PC-9 (cell line): ENCODE data around the gene CDHR2. TPM values are rescaled to one million over a fixed set of nuclear protein-coding genes. Genes with fewer than 3 reads are reported as not detected.

Experiments used
- BruUV-seq: library from RNA; stranded (reverse); fragments of 400-500 nt; replicated peaks from 2 replicates; lab custom pipeline; 2021; lab: Mats Ljungman, UMichigan
- CTCF ChIA-PET: fragments of 300-600 bp; sonication (Branson Sonifier 250); formaldehyde crosslinking; loops from one replicate; lab custom pipeline; 2022; ENCODE audit warnings: antibody characterized with exemption; lab: Charles Lee
- POLR2A ChIA-PET: fragments of 300-600 bp; sonication (Branson Sonifier 250); formaldehyde crosslinking; loops from one replicate; lab custom pipeline; 2022; ENCODE audit warnings: antibody characterized with exemption; ENCODE audit not compliant: unreplicated experiment; lab: Charles Lee
- DNase-seq, 2 experiments: peaks; one replicate each; pipeline versions ENCODE4 v3.0.0 to v3.0.0-alpha.2; 2015 to 2022; ENCODE audit warnings: mixed read lengths in 1 of 2
- H2AFZ ChIP-seq: fragments of 200-600 bp; sonication (generic); 2 replicates; pipeline ENCODE4 v1.8.1; 2017; ENCODE audit warnings: antibody characterized with exemption
- H3F3A ChIP-seq: fragments of 200-600 bp; sonication (generic); 2 replicates; pipeline ENCODE4 v1.8.1; 2017; ENCODE audit warnings: antibody characterized with exemption, mild to moderate bottlenecking, low read depth; ENCODE audit not compliant: insufficient read depth
- H3K27ac ChIP-seq: fragments of 200-600 bp; sonication (generic); 2 replicates; pipeline ENCODE4 v1.6.1; 2016; ENCODE audit warnings: mixed run types
- H3K27me3 ChIP-seq: fragments of 200-600 bp; sonication (generic); 2 replicates; pipeline ENCODE4 v1.6.1; 2016; ENCODE audit warnings: low read depth, mixed run types; ENCODE audit not compliant: insufficient read depth
- H3K36me3 ChIP-seq: fragments of 200-600 bp; sonication (generic); 2 replicates; pipeline ENCODE4 v1.6.1; 2016; ENCODE audit warnings: low read depth, mixed run types
- H3K4me1 ChIP-seq: fragments of 200-600 bp; sonication (generic); replicated peaks from 2 replicates; pipeline ENCODE4 v1.6.1; 2016; ENCODE audit warnings: mixed run types; ENCODE audit not compliant: insufficient read depth
- H3K4me2 ChIP-seq: fragments of 200-600 bp; sonication (generic); 2 replicates; pipeline ENCODE4 v1.6.1; 2017; ENCODE audit warnings: mixed run types
- H3K4me3 ChIP-seq: fragments of 200-600 bp; sonication (generic); 2 replicates; pipeline ENCODE4 v1.6.1; 2016; ENCODE audit warnings: mixed run types
- H3K79me2 ChIP-seq: fragments of 200-600 bp; sonication (generic); 2 replicates; pipeline ENCODE4 v1.6.1; 2017; ENCODE audit warnings: low read depth, mixed run types
- H3K9me2 ChIP-seq: fragments of 200-600 bp; sonication (generic); 2 replicates; pipeline ENCODE4 v1.8.1; 2017; ENCODE audit warnings: mild to moderate bottlenecking; ENCODE audit not compliant: insufficient read depth
- H3K9me3 ChIP-seq: fragments of 200-600 bp; sonication (generic); 2 replicates; pipeline ENCODE4 v1.8.1; 2016; ENCODE audit warnings: low read depth; ENCODE audit not compliant: insufficient read depth
- H4K20me1 ChIP-seq: fragments of 200-600 bp; sonication (generic); 2 replicates; pipeline ENCODE4 v1.8.1; 2017; ENCODE audit not compliant: insufficient read depth
- CTCF ChIP-seq: fragments of 200-600 bp; sonication (generic); conservative IDR thresholded peaks from 2 replicates; pipeline ENCODE4 v1.6.1; 2017; ENCODE audit warnings: mixed run types, antibody characterized with exemption, mild to moderate bottlenecking, moderate library complexity
- EZH2 ChIP-seq: fragments of 200-600 bp; sonication (generic); IDR thresholded peaks from 2 replicates; pipeline ENCODE4 v1.8.0; 2017; ENCODE audit warnings: antibody characterized with exemption, low read depth
- intact Hi-C: fragments of 100-400 bp; cut with micrococcal nuclease; formaldehyde crosslinking; loops from one replicate; pipeline ENCODE4 v1.10.0; 2022; ENCODE audit not compliant: unreplicated experiment
- total RNA-seq: library from RNA; stranded (reverse); gene quantifications from 2 replicates; pipeline ENCODE4 v1.2.3, GENCODE V29; 2021

The CDHR2 gene
- total RNA-seq, 1 experiment from 2014 or later: not detected

DNA sequence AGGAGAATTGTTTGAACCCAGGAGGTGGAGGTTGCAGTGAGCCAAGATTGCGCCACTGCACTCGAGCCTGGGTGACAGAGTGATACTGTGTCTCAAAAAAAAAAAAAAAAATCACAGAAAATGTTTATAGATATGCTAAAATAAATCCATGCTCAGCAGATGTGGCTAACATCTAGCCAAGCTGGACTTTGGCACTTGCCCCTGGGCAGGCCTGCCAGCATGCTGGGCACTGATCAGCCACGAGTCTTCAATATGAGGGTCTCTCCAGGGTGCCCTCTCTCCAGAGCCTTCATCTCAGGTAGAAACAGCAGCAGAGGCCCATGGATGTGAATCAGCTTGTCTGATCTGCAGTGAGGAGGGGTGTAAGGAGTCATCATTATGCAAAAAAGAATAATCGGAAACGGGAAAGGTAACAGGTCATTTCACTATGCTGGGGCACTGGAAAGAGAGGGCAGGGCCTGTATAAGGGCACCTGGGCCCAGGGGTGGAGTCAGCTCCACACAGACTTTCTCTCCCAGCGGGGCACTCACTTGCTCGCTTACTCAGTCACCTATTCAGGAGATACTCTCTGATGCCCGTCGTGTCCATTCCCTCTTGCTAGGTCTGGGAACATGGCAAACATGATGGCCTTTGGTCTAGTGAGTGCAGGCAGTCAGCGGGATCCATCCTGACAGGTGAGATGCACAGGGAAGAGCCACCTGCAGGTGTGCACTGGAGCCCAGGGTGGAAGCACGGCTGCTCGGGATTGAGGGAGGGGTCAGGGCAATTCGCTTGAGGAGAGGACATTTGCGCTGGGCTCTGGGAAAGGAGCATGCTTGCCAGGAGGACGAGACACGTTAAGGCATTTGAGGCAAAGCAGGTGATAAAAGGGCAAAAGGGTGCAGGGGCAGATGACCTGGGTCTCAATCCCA, 29.1 kb upstream of the CDHR2 start:
- no peaks in the 10 kb centered on the region; the same call in 1 of the 2 replicates for H3F3A ChIP-seq
- no peak overlapping the region for H2AFZ ChIP-seq
- no peaks in the 10 kb centered on the region for H3K9me2 ChIP-seq
- ChIA-PET CTCF (no interaction called here), POLR2A (no interaction called here)
- no peak overlapping the region for H3K27ac ChIP-seq
- no peak for DNase-seq
- H3K36me3 ChIP-seq: no peaks in the 10 kb centered on the region
- no peaks in the 10 kb centered on the region for H3K79me2 ChIP-seq
- BruUV-seq: no TSS peak
- no peak overlapping the region for H3K4me2 ChIP-seq
- intact Hi-C loops: no loop called here
- no peak for TF ChIP-seq CTCF
- TF ChIP-seq EZH2: no peak
- H3K4me3 ChIP-seq: no peak overlapping the region
- peaks cover 8% of the 10 kb centered on the region for H3K4me1 ChIP-seq
- no peaks in the 10 kb centered on the region for H4K20me1 ChIP-seq
- H3K27me3 ChIP-seq: no peaks in the 10 kb centered on the region
- H3K9me3 ChIP-seq: no peaks in the 10 kb centered on the region

GRCh38 chr5:176521286-176521685, 27.9 kb upstream of the CDHR2 start:
- Histone ChIP-seq H3K36me3 (no peaks in the 10 kb centered on the region), H2AFZ (no peak overlapping the region), H3K9me2 (no peaks in the 10 kb centered on the region), H3K4me2 (no peak overlapping the region), H3K4me3 (no peak overlapping the region), H3F3A (peaks cover 9% of the 10 kb centered on the region; the same call in 1 of the 2 replicates), H3K27me3 (no peaks in the 10 kb centered on the region), H3K79me2 (no peaks in the 10 kb centered on the region), H3K9me3 (no peaks in the 10 kb centered on the region), H3K4me1 (peaks cover 8% of the 10 kb centered on the region), H3K27ac (no peak overlapping the region), H4K20me1 (no peaks in the 10 kb centered on the region)
- DNase-seq: no peak
- BruUV-seq: no TSS peak
- CTCF ChIA-PET: no interaction called here
- intact Hi-C loops: no loop called here
- POLR2A ChIA-PET: no interaction called here
- TF ChIP-seq EZH2 (no peak), CTCF (no peak)

- no peak overlapping the region for H2AFZ ChIP-seq
- H3K36me3 ChIP-seq: no peaks in the 10 kb centered on the region
- H3K79me2 ChIP-seq: no peaks in the 10 kb centered on the region
- CTCF ChIA-PET: no interaction called here
- H3K4me2 ChIP-seq: no peak overlapping the region
- H3K27ac ChIP-seq: no peak overlapping the region
- DNase-seq: no peak
- H3K4me1 ChIP-seq: peaks cover 6% of the 10 kb centered on the region
- no peak overlapping the region for H3K4me3 ChIP-seq
- H3K9me2 ChIP-seq: no peaks in the 10 kb centered on the region
- intact Hi-C loops: no loop called here
- peaks cover 12% of the 10 kb centered on the region; the same call in 1 of the 2 replicates for H3F3A ChIP-seq
- no peak for TF ChIP-seq CTCF
- TF ChIP-seq EZH2: no peak
- no peaks in the 10 kb centered on the region for H4K20me1 ChIP-seq
- no peaks in the 10 kb centered on the region for H3K27me3 ChIP-seq
- H3K9me3 ChIP-seq: no peaks in the 10 kb centered on the region
- BruUV-seq: no TSS peak
- POLR2A ChIA-PET: no interaction called here
These were observed 27.4 kb upstream of the CDHR2 start for GRCh38 chr5:176521699-176522263.
